CD4-positive, alpha-beta T cell treated with Interleukin-17A for 4 hours (primary cell): ENCODE results near the gene LIMS2.
A peak's percentile ranks its signal among the peaks of the same experiment; 100 is the strongest.

Experiments
- DNase-seq: peaks from one replicate; pipeline ENCODE4 v3.0.0-alpha.2; 2020; ENCODE audit warnings: mixed read lengths

Gene LIMS2, protein sequence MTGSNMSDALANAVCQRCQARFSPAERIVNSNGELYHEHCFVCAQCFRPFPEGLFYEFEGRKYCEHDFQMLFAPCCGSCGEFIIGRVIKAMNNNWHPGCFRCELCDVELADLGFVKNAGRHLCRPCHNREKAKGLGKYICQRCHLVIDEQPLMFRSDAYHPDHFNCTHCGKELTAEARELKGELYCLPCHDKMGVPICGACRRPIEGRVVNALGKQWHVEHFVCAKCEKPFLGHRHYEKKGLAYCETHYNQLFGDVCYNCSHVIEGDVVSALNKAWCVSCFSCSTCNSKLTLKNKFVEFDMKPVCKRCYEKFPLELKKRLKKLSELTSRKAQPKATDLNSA

DNA sequence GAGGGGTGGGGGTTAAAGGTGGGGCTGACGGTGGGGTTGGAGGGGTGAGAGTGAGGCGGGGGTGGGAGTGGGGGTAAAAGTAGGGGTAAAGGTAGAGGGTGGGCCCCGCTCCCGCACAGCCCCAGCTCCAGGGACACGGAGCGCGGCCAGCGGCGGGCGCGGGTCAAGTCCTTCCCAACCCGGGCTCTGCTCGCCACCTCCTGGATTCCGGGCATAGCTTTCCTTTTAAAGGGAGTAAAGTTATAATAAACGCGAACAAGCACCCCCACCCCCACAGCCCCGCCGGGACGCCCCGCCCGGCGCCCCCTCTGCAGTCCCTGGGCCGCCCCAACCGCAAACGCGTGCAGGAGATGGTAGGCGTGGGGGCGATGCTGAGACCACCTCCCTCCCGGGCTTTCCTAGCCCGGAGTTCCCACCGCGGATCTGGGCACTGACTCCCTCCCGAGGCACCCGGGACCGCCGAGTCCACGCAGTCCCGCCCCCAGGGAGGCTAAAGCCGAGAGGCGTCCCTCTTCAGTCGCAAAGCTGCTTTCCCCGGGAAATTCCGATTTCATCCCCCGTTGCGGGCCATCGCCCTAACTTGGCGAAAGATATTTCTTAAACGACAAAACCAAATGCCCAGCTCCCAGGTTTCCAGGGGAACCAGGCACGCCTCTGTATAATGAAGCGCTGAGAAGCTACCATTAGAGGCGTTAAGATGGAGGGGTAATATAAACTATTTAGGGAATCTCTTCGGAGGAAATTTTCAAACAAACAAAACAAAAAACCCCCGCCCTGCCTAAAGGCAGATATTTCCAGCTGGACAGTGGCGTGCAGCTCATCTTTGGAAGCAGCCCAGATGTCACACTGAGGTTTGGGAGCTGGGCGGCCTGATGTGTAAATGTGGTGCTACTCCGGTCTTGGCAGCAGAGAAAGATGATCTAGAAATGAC is at the start of gene LIMS2:
Gene LIMS2, minus strand, starts transcription at position 200 of the 931 bp plus-strand sequence. CDS start 506 bp downstream, outside the sequence.
- DNase-seq, result peak; percentile 8

DNA sequence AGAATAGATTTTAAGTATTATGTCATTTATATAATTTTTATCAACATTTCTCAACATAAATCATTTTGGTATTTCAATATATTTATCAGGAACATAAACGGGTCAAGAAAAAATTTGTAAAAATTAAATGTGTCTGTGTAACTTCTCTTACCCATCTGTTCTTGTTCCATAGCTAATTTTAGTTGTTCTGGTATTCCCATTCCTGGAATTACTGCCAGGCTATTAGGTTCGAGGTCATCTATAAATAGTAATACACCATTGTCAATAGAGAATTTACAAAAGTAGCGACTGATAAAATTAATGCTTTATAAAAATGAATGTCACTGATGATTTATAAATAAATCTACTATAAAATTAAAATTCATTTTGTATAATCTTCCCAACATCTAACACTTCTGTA is 47.5 kb upstream of the LIMS2 start:
- DNase-seq, result no peak

DNA sequence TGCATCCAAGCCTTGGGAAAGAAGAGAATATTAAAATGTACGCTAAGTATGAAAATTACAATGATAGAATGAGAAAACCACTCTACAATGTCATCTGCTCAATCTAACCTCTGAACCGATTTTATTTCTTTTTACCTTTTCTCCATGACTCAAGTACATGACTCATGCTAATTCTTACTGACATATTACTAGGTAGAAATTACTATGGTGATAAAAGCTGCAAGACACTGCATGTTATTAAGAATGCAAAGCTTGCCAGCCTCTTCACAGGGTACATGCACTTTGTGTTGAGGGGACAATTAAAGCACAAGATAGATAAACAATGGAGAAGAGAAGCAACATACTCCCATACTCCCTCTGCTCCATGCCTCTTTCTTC is 46.6 kb upstream of the LIMS2 start:
- DNase-seq, result no peak

DNA sequence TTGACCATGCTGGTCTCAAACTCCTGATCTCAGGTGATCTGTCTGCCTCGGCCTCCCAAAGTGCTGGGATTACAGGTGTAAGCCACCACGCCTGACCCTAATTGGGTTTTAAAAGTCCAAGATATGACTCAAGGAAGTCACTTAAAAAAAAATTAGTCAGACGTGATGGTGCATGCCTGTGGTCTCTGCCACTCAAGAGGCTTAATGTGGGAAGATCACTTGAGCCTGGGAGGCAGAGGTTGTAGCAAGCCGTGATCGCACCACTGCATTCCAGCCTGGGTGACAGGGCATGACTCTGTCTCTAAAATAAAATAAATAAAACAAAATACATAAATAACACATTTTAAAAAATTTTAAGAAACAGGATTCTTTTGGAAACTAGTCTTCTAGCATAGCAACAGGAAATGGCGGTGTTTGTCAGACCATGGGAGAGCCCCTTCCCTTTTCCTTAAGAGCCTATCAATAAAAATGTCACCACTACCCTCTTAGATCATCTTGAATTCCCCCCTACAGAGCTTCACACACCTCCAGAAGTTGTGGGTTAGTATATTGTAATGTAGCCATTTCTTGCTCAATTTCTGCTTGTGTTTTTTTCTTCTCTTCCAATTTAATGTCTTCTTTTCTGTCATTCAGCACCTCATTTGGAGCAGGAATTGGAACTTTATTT is 46.1 kb upstream of the LIMS2 start:
- no peak for DNase-seq

DNA sequence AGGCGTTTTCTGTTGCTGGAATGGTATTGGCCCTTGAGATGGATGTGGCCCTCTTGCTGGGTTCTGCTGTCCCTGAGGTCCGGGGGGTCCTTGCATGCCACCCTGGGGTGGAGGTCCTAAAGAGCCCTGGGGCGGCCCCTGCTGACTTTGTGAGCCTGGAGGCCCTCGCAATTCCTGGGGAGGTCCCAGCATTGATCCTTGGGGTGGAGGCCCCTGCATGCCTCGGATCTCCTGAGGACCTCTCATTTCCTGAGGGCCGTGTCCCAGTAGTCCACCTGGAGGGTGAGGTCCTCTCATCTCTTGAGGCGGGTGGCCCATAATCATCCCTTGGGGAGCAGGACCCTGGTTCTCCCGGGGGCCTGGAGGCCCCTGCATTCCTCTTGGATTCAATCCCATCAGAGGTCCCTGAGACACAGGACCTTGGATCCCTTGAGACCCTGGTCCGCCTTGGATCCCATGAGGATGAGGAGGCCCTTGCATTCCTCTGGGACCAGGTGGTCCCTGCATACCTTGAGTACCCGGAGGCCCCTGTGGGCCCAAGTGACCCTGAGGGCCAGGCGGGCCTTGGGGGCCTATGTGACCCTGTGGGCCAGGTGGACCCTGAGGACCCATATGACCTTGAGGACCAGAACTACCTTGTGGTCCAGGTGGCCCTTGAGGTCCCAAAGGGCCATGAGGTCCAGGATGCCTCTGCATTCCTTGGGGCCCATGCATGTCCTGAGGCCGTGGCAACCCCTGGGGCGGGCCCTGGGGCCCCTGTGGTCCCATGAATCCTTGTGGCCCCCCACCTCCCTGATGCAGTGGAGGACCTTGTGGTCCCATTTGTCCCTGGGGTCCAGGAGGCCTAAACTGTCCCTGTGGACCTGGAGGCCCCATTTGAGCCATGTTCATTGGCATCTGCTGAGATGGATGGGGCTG is 44.2 kb upstream of the LIMS2 start:
- DNase-seq, result no peak

DNA sequence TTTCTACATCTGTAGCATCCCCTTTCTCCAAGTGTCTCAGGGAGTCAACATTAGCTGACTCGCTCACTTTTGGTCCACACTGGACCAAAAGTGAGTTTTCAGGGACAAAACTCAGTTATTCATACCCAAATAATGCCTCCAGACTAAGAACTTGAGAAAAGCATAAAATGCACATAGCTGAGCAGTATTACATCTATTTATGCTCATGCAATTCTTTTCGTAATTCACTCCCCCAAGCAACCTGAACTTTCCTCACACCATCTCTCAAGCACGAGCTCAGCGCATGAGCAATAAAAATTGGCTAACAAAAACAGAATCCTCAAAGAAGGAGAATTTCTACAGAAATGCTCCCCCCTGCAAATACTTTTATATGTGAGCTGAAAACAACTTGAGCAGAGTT is 42.9 kb upstream of the LIMS2 start:
- DNase-seq, result no peak

DNA sequence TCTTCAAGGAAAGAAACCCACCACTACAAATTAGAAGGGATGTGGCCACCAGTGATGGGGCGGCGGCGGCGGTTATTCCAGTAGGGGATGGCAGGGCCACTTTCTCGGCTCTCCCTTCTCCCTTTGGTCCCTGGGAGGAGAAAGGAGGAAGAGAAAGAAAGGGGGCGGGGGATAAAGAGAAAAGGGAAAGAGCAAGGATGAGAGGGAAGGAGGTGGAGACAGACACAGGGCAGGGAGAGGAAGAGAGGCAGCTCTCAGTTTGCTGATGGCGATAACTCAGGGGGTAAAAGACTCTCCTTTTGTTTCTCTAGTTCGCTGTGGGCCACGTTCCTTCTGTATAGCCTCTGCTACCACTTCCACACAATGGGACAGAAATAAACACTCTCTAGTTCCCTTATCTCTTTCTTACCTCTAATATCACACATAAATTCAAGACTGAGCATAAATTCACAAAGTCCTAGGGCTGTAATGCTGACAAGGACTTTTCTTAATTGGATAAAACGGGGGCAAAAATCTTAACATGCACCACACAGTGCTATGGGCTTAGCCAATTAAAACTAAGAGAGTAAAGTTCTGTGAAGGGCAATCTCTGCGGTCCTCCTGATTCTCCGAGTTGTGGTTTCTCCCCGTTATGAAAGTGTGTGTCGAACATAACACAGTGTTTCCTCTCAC is 40.6 kb upstream of the LIMS2 start:
- no peak for DNase-seq

DNA sequence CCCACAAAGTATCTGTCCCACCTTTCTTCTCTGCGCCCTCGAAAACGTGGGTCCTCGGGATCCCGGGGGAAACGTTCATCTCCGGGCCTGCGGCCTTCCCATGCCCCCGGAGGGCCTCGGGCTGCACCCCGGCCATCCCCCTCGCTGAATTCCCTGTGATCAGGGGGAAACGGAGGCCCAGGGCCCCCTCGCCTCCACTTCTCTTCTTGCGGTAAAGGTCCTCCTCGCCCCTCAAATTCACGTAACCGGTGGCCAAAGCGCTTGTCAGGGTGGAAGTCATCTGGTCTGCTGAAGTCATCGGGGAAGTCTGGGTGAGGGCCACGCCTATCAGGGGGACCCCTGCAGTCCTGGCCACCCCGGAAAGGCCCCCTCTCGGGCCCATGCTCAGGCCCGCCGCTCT is 38.2 kb upstream of the LIMS2 start:
- DNase-seq, result no peak

DNA sequence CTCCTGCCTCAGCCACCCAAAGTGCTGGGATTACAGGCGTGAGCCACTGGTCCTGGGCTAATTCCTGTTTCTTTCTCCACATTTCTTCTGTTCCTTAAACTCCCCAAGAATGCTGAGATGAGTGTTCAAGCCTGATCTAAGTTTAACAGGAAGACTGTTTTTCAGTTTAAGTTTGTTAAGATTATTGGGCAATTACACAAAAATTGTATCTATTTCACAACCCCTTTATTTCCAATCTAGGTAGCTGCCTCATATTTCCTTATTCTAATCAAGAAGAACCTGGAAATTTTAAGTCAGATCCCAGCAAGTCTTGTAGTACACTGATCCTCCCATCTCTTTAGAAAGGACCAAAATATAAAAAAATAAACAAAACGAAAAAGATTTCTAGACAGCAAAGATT is 37.7 kb upstream of the LIMS2 start:
- DNase-seq, result no peak

DNA sequence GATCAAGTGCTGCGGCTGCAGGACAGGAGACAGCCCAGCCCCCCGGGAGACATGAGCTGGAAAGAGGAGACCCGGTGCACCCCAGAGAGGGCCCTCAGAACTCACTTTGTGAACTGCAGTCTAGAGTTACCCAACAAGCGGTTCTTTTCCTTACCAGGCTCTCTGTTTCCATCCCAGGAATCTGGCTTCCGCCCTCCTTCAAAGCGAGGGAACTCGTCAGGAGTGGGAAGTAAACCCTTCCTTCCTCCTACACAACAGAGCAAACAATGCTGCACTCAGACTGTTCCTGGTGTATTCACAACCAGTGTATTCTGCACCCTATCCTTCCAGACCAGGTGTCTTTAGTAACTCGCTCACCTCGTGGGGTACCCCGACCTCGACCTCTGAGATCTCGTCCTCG is 34.0 kb upstream of the LIMS2 start:
- DNase-seq, result no peak

DNA sequence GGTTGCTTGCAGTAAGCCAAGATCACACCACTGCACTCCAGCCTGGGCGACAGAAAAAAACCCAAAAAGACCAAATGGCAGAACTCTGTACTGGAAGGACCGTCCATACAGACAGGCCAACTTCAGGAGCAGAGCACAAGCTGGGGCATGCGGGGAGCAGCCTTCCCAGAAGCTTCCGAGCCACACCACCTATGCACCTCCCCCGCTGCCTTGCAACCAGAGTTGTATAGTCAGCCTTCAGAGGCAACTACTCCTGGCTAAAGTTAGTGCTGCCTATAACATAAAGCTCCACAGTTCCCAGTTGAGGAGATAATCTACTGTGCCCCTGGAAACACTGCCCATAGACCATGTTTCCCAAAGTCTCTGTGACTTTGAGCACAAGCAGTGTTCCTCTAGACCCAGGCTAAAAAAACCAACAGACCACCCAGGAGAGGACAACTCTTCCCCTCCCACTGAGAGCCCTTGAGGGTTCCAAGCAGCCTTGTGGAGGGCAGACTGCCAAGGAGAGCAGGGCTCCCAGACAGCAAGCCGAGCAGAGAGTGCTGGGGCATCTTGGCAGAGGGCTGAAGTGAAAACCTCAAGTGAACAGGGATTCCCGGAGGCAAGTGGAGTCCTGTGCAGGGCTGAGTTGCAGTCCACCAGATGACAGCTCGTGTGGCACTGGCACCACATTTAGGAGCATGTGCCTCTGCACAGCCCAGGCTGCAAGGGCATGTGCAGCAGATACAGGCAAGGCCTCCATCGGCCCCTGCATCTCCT is 32.7 kb upstream of the LIMS2 start:
- DNase-seq, result no peak

DNA sequence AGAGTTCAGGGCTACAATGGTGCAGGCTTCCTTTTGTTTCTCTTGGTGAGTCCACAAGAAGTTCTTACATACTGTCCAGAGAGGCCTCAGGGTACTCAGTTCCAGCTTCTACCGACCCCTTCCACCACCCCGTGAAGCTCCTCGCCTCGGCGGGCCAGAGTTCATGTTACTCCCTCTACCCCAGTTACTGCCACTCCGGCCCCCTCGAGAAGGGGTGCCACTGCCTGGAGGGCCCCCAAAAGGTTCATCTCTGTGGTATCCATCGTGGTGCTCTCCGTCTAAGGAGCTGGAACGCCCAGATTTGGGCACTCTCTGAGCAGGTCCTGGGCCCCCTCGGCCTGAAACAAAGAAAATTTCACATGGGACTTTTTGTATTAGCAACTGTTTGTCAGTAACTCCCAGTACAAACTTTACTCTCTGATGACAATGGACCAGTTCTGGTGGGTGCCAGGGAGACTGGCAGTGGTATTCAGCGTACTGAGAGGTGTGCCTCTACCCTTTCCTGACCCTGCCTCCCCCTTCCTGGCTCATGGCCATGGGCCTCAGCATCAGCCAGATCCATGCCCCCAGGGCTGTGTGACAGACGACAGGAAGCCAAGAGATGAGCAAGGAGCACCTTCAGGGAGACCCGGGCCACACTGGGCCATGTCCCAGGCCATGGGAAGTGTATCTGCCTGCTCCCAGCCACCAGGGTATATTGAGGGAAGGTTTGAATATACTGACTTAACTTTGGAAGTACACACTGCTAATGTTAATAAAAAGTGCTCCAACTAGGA is 31.1 kb upstream of the LIMS2 start:
- no peak for DNase-seq

DNA sequence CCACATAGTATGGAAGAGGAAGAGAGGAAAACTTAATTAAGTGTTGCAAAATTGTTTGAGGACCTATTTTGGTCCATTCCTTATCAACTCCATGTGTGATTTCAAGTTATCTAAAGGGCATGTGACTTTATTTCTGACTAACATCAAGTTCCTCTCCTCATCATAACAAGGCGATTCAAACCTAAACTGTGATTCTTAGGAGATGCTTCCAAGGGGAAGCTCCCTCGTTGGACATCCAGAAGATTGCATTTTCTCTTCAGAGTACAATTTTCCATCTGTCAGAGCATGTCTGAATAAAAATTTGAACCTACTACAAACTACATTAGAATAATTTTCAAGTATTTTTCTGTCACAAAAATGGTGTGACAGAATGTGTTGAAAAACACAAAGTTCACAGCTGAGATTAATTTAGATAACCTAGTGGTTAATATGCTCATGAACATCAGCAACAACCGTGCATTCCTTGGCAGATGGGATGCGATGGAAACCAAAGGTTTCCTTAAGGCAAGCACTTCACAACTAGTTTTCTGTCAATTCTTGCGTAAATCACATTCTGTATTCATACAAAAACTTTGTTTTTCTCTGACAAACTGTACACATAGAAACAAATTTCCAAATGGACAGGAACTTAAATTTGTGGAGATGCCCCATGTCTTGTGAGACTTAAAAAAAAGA is 30.2 kb upstream of the LIMS2 start:
- no peak for DNase-seq

DNA sequence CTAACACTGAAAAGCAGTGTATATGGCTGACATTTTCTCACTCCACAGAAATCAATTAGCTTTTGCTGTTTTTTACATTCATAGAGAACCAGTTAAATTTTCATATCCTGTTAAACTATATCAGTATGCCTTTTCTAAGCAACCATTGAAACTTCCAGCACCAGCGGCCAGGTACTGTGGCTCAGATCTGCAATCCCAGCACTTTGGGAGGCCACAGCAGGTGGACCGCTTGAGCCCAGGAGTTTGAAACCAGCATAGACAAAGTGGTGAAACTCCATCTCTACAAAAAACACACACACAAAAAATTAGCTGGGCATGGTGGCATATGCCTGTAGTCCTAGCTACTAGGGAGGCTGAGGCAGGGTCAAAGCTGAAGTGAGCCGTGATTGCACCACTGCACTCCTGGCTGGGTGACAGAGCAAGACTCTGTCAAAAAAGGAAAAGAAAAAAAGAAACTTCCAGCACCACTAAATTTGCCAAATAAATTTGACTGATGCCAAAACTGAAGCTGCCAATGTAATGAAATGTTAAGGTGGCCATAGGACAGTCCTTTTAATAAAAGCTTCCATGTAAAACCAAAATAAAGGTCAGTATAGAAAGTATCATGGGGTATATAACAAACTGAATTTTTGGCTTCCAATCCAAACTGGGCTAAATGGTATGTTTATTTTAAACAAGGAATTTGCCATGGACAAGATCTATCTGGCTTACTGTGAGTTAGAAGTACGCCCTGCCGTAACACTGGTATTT is 29.5 kb upstream of the LIMS2 start:
- no peak for DNase-seq

DNA sequence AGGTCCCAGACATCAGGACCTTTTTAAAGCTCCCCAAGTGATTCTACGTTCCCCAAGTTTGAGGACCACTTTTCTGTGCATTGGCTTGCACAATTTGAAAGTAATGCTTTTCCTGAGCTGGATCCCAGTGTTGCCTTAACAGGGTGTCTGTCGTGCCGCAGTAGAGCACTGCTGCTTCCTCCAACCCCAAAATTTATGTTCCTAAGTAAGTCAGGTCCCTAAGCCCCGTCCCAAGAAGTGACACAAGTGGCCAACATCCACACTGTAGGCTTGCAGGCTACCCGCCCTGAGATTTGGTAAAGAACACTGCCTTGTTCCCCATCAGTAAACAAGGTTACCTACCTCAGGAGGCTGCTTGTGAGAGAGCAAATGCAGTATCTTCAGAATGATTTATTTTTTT is 28.0 kb upstream of the LIMS2 start:
- DNase-seq, result no peak

DNA sequence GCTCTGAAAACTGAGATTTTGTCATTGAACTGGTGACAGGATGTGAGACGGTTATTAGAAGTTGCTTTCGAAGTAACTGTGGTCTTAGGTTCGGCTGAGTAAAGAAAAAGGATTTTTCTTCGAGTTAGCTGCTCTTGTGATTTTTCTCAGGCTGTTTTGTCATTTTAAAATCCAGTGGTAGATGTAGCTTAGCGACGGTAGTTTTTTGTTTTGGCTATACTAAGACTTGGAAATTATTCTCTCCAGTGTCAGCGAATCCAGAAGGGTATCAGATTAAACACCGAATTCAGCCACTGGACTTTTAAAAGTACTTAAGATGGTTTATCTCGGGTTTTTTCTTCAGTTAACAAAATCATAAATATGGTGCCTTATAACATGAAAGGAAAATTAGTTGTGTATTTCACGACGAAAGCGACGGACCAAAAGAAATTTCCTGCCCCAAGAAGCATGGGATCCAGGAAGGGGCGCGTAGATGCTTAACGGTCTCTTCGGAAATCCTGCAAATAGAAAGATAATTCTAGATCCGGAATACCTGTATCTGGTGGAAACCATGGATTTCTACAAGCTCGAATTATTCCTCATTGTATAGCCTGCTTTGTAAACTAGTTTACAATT is 27.2 kb upstream of the LIMS2 start:
- no peak for DNase-seq

DNA sequence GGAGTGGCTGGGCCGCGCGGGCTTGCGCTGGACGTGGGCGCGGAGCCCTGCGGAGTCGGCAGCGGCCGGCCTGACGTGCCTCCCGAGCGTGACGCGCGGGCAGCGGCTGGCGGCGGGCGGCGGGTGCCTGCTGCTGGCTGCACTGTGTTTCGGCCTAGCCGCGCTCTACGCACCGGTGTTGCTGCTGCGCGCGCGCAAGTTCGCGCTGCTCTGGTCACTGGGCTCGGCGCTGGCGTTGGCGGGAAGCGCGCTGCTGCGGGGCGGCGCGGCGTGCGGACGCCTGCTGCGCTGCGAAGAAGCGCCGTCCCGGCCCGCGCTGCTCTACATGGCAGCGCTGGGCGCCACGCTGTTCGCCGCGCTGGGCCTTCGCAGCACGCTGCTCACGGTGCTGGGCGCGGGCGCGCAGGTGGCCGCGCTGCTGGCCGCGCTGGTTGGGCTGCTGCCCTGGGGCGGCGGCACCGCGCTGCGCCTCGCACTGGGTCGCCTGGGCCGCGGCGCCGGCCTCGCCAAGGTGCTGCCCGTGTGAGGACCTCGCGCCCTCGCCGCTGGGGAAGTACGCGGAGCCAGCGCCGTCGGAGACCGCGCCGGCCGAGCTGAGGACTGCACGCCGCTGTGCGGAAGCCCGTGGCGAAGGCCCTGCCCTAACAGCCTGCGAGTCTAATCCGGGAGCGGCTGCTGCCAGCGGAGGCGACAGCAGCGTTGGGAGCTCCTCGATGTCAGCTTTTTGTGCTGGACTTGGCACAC is 26.5 kb upstream of the LIMS2 start:
- peak; percentile 83 for DNase-seq

DNA sequence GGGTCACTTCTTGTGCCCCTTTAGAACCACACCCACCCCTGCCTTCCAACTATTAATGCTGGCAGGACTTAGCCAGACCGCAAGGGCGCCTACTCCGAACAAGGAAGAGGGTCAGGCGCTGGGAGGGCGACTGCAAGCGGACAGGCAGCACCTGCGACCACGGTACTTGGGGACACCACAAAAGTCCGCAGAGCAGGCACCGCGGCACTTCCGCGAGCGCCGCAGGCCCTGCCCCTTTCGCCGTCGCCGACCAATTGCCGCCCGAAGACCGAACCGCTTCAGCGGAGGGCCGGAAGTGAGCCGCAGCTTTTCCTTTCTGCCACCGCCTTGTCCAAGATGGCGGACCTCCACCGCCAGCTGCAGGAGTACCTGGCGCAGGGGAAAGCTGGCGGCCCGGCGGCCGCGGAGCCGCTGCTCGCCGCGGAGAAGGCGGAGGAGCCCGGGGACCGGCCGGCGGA is 25.9 kb upstream of the LIMS2 start, which contains the start of gene SFT2D3:
Gene SFT2D3, plus strand, starts transcription at position 305 of the 458 bp plus-strand sequence. Its CDS starts 32 bp downstream, at position 337.
- DNase-seq, result peak; percentile 91
